NCI-H2029 (cell line): ENCODE measurements around the gene XRN2.

Experiments
- DNase-seq: peaks from one replicate; lab custom pipeline; 2025; lab: John Stamatoyannopoulos, UW

XRN2 gene

DNA sequence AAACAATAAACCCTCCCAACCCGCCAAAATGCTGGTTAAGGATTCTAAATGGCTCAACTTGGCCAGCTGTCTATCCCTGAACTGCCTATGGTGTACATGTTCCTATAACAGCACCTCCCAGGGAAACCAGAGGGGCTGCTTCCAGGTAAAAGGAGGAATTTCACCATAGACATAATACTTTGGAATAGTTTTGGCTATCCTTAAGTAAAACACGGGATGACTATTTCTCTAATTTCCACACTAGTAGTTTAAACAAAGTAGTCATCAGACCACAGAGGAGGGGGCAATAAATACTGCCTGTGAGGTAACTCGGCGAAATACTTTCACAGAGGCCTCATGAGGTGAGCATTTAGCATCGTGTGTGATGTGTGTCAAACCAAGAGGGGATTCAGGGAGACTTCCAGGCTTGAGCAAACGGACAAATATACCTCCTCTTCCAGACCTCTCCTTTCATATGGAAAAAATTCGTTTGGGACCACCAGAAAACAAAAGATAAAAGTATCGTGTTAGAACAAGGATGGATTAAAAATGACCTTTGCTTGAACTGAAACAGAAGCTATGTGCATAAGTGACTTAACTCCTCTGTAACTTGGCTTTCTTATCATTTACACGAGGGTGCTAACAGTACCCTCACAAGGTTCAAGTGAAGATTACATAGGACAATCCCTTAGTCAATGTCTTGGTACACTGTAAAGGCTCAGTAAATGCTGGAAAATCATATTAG lies 1.0 kb upstream of the XRN2 start:
- DNase-seq, result no peak

DNA sequence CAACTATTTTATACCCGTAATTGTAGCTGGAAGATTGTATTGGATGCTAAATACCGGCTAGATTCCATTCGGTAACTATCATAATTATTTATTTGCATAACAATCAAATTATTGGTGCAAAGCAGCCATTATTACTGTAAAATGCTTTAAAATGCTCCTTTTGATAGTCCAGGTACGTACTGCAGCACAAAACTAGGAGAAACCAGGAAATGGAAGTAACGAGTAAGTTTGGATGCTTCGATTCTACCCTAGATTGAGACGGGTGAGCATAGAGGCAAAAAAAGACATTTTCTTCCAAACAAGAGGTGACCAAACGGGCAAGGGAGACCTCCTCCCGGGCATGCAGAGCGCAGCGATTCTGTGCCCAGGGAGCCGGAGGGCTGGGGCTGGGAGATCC lies 469 bp upstream of the XRN2 start:
- no peak for DNase-seq

DNA sequence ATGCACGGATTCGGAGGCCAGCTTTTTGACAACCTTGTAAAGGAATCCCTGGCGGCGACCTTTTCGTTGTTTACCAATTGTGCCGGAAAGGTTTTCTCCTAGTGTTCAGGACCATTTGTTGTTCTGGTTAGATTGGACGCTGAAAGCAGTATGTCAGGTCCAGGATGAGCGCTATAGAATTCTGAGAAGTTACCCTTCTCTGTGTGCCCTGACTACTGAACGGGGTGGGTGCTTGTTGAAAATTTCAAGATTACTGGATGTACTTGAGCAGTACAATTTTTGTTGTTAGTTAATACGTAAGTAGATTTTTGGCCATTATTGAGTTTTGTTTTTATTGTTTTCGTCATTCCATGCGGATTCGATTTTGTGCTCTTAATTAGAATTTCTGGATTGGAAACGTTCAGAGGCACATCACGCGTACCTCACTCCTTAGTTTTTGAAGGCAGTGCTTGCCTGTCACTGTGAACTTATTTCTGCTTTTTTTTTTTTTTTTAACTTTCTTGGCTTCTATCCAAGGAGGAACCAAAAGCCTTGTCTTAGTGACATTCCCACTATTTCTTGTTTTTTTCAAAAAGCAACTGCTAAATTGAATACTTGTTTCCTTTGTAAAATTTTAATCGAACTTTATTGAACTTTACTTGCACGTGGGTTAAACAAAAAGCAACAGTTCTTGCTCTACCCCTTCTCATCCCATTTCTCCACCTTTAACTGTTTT lies 898 bp downstream of the XRN2 start:
- no peak for DNase-seq

DNA sequence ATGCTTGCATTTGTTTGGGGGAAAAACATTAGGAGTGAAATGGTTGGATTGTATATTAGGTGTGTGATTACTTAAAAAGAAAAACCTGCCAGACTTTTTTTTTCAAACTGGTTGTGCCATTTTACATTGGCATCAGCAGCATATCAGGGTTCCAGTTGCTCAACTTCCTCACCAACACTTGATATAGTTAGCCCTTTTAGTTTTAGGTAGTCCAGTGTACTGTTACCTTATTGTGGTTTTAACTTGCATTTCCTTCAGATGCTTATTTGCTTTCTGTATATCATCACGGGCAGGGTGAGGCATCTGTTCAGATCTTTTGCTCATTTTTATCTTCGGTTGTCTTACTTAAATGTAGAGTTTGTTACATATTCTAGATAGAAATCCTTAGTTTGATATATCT lies 5.2 kb downstream of the XRN2 start:
- DNase-seq, result no peak

DNA sequence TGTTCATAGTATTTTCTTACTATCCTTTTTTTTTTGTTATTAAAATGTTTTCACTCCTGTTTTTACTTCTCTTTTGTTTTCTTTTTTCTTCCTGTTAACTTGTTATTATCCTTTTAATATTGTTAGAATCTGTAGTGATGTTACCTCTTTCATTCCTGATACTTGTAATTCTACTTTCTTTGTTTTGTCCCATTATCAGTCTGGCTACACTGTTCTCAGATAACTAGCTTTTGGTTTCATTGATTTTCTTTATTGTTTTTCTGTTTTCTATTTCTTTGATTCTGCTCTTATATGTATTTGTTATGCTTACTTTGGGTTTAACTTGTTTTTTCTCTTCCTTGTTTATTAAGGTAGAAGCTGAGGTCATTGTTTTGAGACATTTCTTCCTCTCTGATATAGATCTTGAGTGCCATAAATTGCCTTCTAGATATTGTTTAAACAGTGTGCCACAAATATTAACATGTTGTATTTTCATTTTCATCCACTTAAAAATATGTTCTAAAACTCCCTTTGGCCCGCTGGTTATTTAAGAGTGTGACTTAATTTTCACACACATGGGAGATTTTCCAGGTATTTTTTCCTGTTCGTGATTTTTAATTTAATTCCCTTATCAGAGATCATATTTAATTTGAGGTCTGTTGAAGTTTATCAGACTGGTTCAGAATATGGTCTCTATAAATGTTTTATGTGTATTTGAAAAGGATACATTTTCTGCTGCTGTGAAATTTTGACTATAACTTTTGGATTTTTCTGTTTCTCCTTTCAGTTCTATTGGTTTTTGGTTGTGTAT lies 6.7 kb downstream of the XRN2 start:
- DNase-seq, result no peak

DNA sequence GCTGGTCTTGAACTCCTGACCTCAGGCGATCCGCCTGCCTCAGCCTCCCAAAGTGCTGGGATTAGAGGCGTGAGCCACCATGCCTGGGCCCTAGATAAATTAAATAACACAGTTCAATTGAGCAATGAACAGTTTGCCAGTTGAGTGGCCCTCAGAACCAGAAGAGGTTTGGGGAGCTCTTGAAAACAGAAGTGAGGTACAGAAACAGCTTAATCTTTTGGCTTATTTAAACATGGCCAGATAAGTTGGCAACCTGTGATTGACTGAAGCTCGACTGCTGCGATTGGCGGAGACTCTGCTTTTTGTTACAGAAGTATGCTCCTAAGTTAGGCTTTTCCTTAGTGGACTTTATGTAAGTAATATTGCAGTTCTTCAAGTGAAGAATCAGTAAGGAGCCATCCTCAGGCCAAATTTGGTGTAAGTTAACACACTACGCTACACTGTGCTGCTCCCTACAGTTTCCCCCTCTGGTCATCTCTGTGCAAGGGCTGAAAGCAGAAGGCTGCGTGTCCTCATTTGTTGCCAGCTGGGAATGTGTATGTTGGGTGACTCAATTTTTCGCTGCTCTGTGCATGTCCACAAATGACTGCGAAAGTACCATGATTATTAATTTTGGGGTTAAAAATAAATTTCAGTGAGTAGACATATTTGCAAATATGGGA lies 9.8 kb downstream of the XRN2 start:
- no peak for DNase-seq

DNA sequence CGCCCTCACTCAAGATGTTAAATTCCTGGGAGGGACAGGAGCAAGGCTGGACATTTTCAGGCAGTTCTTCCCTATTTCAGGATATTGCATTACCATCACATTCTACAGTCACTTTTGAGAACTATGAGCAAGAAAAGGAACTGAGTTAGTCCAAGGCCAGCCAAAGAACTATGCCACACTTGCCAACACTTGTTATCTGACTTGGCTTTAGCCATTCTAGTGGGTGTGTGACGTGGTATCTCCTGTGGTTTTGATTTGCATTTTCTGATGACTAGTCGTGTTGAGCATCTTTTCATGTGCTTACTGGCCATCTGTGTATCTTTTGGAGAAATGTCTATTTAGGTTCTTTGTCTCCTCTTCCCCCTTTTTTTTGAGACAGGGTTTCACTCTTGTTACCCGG lies 12.0 kb downstream of the XRN2 start:
- DNase-seq, result no peak

DNA sequence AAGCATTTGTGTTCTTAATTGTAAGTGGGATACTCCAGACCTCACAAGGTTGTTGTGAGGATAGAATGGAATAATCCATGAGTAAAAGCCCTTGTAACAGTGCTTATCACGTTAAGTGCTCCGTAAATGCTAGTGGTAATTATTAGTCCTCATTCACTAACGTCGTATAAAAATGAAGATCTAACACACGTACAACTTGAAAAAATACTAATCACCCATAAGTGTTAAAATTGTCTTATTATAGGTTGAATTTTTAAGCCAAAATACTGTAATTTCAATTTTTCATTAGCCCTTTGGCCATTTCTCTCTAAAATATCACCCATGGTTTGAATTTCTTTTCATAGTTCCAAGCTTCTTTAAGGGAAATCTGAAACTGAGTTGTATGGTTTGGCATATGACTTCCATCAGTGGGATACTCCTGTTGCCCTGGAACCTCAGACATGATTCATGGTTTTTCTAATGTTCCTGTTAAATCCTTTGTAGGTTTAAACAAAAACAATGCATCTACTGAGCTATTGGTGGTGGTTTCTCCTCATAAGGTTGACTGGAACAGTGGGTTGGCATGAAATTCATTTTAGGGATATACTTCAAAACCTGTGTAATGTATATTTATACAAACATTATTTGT lies 19.1 kb downstream of the XRN2 start:
- DNase-seq, result no peak

DNA sequence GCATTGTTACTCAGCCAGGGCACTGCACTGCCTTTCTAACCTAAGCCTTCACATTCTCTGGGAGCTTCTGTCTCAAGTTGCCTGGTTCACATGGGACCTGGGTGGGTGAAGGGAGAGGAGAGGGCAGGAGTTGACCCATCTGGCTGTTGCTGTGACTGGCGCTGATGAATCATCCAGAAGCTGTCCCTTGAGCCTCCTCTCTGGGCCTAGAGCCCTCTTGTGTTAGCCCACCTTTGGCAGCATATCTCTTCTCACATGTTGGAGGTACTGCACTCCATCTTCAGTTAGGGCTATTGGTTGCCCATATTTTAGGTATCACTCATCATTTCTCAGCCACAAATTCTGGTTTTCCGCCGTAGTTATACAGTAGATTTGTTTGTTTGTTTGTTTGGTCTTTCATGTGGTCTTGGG lies 19.8 kb downstream of the XRN2 start:
- DNase-seq, result no peak

DNA sequence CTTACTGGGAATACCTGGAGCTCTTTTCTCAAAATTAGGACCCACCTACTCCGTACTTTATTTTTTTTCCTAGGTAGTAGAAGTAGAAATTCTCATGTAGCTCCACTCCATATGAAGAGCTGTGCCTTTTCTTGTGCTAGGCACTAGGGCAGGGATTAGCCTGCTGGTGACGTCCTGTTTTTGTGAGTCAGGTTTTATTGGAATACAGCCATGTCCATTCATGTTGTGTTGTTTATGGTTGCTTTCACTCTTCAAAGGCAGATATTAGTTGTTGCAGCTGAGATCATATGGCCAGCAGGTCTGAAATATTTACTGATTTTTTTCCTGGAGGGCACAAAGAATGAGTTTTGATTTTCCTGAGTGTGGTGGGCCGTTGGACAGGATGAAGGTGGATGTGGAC lies 20.5 kb downstream of the XRN2 start:
- peak; percentile 34 for DNase-seq

DNA sequence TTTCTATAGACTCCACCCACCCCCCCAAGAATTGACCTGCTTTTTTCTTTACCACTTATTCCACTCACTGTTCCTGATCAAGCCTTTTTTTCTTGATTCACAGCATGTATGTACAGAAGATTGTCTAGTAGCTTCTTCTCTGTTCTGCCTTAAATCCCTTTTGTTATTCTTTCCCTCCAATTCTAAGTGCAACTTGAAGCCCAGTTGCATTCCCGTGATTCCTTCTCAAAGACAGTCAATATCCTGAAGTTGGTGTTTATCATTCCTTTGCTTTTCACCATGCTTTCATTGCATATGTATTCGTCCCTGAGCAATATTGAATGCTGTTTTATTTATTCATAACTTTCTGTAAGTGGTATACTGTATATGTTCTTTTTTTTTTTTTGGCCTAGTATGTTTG lies 21.0 kb downstream of the XRN2 start:
- no peak for DNase-seq

DNA sequence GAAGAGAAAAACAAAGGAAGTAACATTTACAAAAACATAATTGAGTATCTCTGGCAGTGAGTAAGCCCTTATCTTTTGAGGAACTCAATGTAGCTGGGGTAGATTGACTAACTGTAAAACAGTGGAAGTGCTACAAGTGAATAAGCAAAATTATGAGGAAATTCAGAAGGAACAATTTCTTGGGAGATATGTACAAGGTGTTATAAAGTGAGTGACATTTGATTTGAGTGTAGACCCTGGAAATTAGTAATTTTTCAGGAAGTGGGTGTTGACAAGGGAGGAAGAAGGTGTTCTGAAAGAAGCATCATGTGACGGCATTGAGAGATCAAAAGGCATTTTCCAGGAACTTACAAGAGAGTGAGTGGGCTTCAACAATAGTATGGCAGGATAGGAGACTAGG lies 22.2 kb downstream of the XRN2 start:
- DNase-seq, result no peak

DNA sequence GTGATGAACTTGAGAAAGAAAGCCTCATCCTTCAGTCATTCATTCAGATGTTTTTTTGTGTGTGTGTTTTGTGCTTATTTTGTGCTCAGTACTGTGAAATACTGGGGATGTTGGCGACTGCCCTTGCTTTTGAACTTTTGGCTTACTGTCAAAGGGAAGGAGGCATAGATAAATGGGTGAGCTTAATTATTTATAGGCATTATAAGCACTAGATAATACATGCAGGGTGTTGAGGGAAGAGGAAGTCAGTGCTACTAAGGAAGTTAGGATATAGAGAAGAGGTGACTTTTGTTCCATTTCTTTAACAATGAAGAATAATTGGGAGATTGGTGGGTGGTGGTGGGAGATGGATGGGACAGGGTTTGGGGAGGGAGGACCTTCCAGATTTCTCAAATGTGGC lies 23.6 kb downstream of the XRN2 start:
- no peak for DNase-seq

DNA sequence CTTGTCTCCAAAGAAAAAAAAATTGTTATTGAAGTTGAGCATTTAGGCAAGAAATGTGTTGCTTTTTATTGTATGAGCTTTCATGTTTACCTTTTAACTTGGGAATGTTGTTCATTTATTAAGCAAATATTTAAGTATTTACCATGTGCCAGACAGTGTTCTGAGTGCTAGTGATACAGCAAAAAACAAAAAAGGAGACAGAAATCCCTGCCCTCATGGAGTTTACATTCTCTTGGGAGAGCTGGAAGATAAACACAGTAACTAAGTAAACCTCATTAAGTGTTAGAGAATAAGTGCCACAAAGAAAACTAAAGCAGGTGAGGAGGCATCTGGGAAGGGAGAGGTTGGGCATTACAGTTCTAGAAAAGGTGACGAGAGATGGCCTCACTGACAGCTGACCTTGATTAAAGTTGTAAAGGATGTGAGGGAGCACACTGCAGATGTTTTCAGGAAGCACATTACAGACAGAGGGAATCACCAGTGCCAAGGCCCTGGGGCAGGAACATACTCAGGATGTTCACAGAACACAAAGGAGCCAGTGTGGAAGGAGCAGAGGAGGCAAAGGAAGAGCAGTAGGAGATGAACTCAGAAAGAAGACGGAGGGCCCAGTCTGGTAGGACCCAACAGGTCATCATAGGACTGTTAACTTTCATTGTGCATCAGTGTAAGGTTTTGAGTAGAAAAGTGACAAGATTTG lies 33.5 kb downstream of the XRN2 start:
- no peak for DNase-seq

DNA sequence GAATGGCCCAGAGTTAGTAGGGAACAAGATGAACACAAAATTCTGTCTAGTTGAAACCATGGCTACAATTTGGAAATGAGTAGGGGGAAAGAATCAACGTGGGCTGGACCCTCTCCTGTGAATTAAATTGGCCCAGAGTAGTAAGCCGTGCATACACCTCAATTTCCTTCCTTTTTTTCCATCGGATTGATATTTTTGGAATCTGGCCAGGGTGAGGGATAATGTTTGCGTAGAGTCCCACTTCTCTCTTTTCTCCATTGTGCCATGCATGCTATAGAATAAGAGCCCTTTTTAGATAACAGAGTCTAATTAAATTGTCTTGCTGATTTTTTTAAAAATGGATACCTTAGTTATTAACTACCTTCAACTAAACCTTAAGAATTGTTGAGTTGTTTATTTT lies 35.2 kb downstream of the XRN2 start:
- DNase-seq, result no peak

DNA sequence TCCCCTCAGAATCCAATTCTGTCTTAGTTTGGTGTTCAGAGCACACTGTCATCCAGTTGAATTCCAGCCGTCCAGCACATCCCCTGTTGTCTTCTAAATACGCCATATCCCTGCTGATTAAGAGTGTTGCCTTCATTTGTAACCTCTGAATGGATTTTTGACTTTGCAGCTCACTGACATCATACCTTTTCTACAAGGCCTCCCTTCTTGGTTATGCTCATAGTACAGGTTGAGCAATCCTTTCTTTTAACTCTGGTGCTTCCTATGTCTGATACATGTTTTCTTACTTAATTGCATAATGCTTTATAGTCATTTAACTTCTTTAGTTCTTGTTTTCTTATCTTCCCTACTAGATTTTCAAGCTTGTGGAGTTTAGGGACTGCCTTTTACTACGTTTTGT lies 36.4 kb downstream of the XRN2 start:
- DNase-seq, result no peak

DNA sequence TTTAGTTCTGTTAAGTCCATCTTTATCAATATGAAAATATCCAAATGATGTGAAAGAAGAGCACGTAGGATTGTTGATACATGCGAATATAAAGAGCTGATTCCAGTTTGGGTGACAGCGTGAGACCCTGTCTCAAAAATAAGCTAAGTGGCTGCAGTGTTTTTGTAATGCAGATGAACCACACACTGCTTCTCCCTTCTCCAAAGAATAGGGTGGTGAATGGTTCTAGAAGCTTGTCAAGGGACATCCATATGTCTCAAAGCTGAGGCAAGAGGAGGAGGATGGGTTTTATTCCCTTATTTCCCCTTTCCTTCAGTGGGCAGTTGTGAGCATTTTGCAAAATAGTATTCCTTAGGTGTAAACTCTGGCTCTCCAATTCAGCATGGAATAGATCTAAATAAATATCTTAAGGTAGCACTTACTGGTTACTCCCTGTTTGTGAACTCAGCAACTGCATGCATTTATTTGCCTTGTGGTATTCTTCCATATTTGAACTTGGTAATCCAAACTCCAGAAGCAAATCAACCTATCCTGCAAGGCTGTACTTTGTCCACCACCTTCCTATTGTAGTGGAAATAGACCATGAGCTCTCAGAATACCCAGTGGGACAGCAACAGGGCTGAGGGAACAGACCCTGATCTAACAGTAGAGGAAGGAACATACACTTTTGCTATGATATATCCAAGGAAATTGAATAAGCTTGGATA lies 38.0 kb downstream of the XRN2 start:
- no peak for DNase-seq

DNA sequence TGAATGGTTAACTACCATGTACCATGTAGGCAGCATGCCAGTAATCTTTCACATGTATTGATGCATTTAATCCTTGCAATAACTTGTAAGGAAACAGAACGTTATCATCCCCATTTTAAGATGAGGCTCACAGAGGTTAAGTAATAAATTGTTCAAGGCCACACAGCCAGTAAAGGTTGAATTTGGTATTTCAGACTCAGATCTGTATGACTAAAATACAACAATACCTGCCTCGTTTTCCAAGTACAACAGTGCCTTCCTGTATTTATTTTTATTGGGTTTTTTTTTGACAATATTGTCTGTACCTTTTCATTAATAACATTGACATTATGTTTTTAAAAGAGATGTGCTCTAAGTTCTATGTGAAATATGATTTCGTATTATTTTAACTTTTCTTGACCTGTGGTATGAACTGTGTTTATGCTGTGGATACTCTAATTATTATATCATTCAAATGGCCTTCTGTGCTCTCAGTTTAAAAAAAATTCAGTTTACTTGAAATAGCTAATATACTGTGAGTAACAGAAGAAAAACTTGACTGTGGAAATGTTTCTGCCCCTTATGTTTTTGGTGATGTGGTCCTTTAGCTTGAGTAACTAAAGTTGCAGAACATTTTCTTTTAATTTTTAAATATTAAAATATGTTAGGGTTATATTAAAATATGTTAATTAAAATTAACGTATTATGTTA lies 39.7 kb downstream of the XRN2 start:
- no peak for DNase-seq

DNA sequence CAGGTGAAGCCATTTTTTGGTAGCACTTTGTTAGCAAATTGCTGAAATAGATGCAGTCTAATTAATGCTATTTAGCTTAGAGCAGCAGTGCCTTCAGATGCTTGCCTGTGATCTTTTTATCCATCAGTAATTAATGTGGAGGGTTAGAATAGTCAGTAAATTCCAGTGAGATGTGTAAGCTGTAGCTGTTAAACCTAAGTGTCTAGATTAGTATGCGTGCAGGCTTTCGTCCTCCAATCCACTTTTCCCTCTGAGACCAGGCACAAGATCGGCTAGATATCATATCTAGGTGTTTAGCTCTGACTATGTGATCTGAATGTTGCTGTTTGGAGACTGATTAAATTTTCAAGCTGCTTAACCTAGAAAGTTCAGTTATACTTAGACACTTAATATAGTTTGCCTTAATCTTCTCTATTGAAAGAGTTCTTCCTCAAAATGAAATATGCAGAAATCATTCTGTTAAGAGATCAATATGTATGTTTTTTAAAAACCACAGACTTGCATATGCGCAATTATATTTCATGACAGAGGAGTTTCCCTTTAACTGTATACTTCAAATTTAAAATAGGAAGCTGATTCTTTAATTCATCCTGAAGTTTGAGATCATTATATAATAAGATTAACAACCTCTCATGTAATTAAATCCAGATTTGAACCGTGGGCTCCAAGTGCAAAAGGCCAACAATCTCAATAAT lies 41.2 kb downstream of the XRN2 start:
- no peak for DNase-seq

DNA sequence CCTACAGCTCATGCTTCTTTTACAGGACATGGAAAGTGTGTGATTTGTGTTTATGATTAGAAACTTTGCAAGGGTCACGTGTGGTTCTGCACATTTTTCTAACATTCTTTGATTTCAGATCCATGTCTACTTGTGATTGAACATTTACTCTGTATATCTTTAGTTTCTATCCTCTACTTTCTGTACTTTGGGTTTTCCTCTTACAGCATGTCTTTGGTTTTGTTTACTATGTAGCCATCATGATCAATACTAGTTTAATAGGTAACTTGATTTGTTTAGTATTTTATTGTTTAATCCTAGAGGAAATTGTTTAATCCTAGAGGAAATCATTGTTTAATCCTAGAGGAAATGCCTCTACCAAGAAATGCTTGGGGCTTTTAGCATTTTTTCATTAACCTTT lies 41.8 kb downstream of the XRN2 start:
- DNase-seq, result no peak
